Neuronal stem cell (in vitro differentiated cells): ENCODE measurements around the gene RAB24.

Experiments
- DNase-seq: peaks from one replicate; pipeline ENCODE4 v3.0.0-alpha.2; 2013; ENCODE audit warnings: low spot score
- H2AFZ ChIP-seq: one replicate; pipeline ENCODE4 v1.6.1; 2013; ENCODE audit warnings: mild to moderate bottlenecking, low read length, inconsistent platforms
- H2AK5ac ChIP-seq: 2 replicates; pipeline ENCODE4 v1.6.1; 2013; ENCODE audit warnings: low read depth, mild to moderate bottlenecking, inconsistent platforms, low read length, moderate library complexity, mixed read lengths
- H2BK120ac ChIP-seq: 2 replicates; pipeline ENCODE4 v1.6.1; 2013; ENCODE audit warnings: low read depth, mild to moderate bottlenecking, inconsistent platforms, low read length, moderate library complexity, mixed read lengths
- H2BK12ac ChIP-seq: one replicate; pipeline ENCODE4 v1.6.1; 2013; ENCODE audit warnings: low read length, inconsistent platforms
- H2BK15ac ChIP-seq: 2 replicates; pipeline ENCODE4 v1.6.1; 2013; ENCODE audit warnings: mild to moderate bottlenecking, low read length, inconsistent platforms, mixed read lengths
- H2BK5ac ChIP-seq: one replicate; pipeline ENCODE4 v1.6.1; 2013; ENCODE audit warnings: inconsistent platforms, mild to moderate bottlenecking, low read length, moderate library complexity
- H3K14ac ChIP-seq: one replicate; pipeline ENCODE4 v1.6.1; 2013; ENCODE audit warnings: low read length, inconsistent platforms
- H3K18ac ChIP-seq: 2 replicates; pipeline ENCODE4 v1.6.1; 2013; ENCODE audit warnings: low read length, inconsistent platforms
- H3K23ac ChIP-seq: 2 replicates; pipeline ENCODE4 v1.6.1; 2013; ENCODE audit warnings: low read depth, mild to moderate bottlenecking, mixed read lengths, low read length, inconsistent platforms; ENCODE audit not compliant: poor library complexity
- H3K27ac ChIP-seq: replicated peaks from 3 replicates; pipeline ENCODE4 v1.5.1; 2013; ENCODE audit warnings: low read length, inconsistent platforms
- H3K27me3 ChIP-seq, 3 experiments: 2 replicates each; pipeline ENCODE4 v1.6.1; 2013; ENCODE audit warnings: low read length in 3 of 3, mild to moderate bottlenecking in 2 of 3, inconsistent platforms in 1 of 3, low read depth in 1 of 3, mixed read lengths in 1 of 3, moderate library complexity in 1 of 3; ENCODE audit not compliant: control insufficient read depth in 3 of 3, insufficient read depth in 3 of 3
- H3K36me3 ChIP-seq, 2 donors: replicated peaks in 1 of 2; 2 replicates each; pipeline ENCODE4 v1.6.1; 2013; ENCODE audit warnings: low read length in 2 of 2; ENCODE audit not compliant: control insufficient read depth in 2 of 2, insufficient read depth in 2 of 2
- H3K4ac ChIP-seq: 2 replicates; pipeline ENCODE4 v1.6.1; 2013; ENCODE audit warnings: inconsistent platforms, mild to moderate bottlenecking, low read length, moderate library complexity
- H3K4me1 ChIP-seq, 2 donors: 1 replicate in 1 of 2; 2 replicates in 1 of 2; pipeline ENCODE4 v1.6.1; 2013; ENCODE audit warnings: low read length in 2 of 2, low read depth in 1 of 2; ENCODE audit not compliant: control insufficient read depth in 2 of 2, insufficient read depth in 1 of 2
- H3K4me2 ChIP-seq: one replicate; pipeline ENCODE4 v1.6.1; 2013; ENCODE audit warnings: mild to moderate bottlenecking, low read length, inconsistent platforms; ENCODE audit not compliant: insufficient read depth, poor library complexity, severe bottlenecking
- H3K4me3 ChIP-seq, 2 donors: 2 replicates each; pipeline ENCODE4 v1.5.1; 2013; ENCODE audit warnings: low read length in 2 of 2, mild to moderate bottlenecking in 2 of 2, inconsistent platforms in 1 of 2, moderate library complexity in 1 of 2
- H3K79me1 ChIP-seq: one replicate; pipeline ENCODE4 v1.6.1; 2013; ENCODE audit warnings: low read depth, mild to moderate bottlenecking, inconsistent platforms, low read length, moderate library complexity
- H3K9ac ChIP-seq: one replicate; pipeline ENCODE4 v1.6.1; 2013; ENCODE audit warnings: mild to moderate bottlenecking, low read depth, low read length, inconsistent platforms; ENCODE audit not compliant: poor library complexity
- H3K9me3 ChIP-seq, 2 donors: replicated peaks in 1 of 2; 2 replicates each; pipeline versions ENCODE3 to v1.6.1; 2013; ENCODE audit warnings: low read length in 2 of 2, mild to moderate bottlenecking in 2 of 2, inconsistent platforms in 1 of 2, low read depth in 1 of 2, mixed read lengths in 1 of 2, moderate library complexity in 1 of 2; ENCODE audit not compliant: control insufficient read depth in 2 of 2, insufficient read depth in 1 of 2
- H4K8ac ChIP-seq: one replicate; pipeline ENCODE4 v1.6.1; 2013; ENCODE audit warnings: low read depth, mild to moderate bottlenecking, inconsistent platforms, low read length, moderate library complexity
- H4K91ac ChIP-seq: one replicate; pipeline ENCODE4 v1.6.1; 2013; ENCODE audit warnings: low read length, low read depth, mild to moderate bottlenecking, inconsistent platforms; ENCODE audit not compliant: poor library complexity
- WGBS, 2 donors: extraction: QIAGEN DNeasy Blood & Tissue Kit; methylation state at CpG; one replicate each; pipeline ENCODE4 v1.1.7; 2013; ENCODE audit warnings: missing lambda C conversion rate in 2 of 2, mixed read lengths in 1 of 2; ENCODE audit not compliant: insufficient read length in 2 of 2, insufficient replicate concordance in 1 of 2; ENCODE audit errors: extremely low coverage in 2 of 2; 5-methylcytosine and 5-hydroxymethylcytosine counted together

RAB24 gene

GRCh38 chr5:177300236-177300880 lies 3.2 kb downstream of the RAB24 start:
- H3K4me2 ChIP-seq = no peak overlapping the region
- no peak overlapping the region for H2BK15ac ChIP-seq
- H2AK5ac ChIP-seq = no peak overlapping the region
- no CpG with 5 or more reads among the region's 4 CpGs for WGBS, 2 donors
- no peak overlapping the region for H3K14ac ChIP-seq
- H4K91ac ChIP-seq = no peak overlapping the region
- no peak overlapping the region for H2AFZ ChIP-seq
- no peaks in the 10 kb centered on the region for H3K9me3 ChIP-seq
- no peak overlapping the region for H2BK120ac ChIP-seq
- H3K9ac ChIP-seq = no peak overlapping the region
- H2BK5ac ChIP-seq = no peak overlapping the region
- no peak overlapping the region for H4K8ac ChIP-seq
- H3K23ac ChIP-seq = no peak overlapping the region
- H3K4ac ChIP-seq = no peak overlapping the region
- H3K27me3 ChIP-seq = peaks cover 0 to 6% (median 4%) of the 10 kb centered on the region in 3 experiments
- no peak overlapping the region for H3K18ac ChIP-seq
- H3K27ac ChIP-seq = no peak overlapping the region
- H3K79me1 ChIP-seq = peaks cover 8% of the 10 kb centered on the region
- H3K4me3 ChIP-seq = no peak overlapping the region
- H3K36me3 ChIP-seq = peaks cover 24 to 30% of the 10 kb centered on the region in 2 donors
- H2BK12ac ChIP-seq = no peak overlapping the region
- no peak for DNase-seq
- H3K4me1 ChIP-seq = peaks cover 9 to 14% of the 10 kb centered on the region in 2 donors

DNA sequence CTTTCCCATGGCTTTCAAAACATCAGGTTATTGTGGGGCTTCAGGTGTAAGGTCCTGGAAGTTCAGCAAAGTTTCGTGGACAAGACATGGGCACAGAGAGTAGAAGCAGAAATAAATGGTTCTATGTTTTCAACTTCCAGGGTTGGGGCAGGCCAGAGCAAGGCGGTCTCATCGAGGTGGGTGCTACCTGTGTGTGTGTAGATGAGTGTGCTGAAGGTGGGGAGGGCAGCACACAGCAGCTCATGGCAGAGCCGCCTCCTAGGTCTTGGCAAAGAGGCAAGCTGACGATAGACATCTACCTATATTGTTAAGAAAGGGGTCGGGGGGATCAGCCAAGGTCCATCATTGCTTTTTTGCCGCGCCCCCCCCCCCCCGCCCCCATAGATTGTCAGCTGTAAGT lies 3.8 kb downstream of the RAB24 start:
- no peak overlapping the region for H2AK5ac ChIP-seq
- H3K4ac ChIP-seq = no peak overlapping the region
- no peaks in the 10 kb centered on the region for H3K9me3 ChIP-seq
- peaks cover 8% of the 10 kb centered on the region for H3K79me1 ChIP-seq
- peak overlapping the region; percentile 25 for H3K23ac ChIP-seq
- H3K4me2 ChIP-seq = no peak overlapping the region
- H2BK5ac ChIP-seq = no peak overlapping the region
- H4K91ac ChIP-seq = no peak overlapping the region
- H2AFZ ChIP-seq = no peak overlapping the region
- H4K8ac ChIP-seq = no peak overlapping the region
- no peak overlapping the region for H3K9ac ChIP-seq
- H2BK15ac ChIP-seq = no peak overlapping the region
- peaks cover 24 to 26% of the 10 kb centered on the region in 2 donors for H3K36me3 ChIP-seq
- no peak overlapping the region for H3K14ac ChIP-seq
- H2BK12ac ChIP-seq = no peak overlapping the region
- peaks cover 6 to 11% of the 10 kb centered on the region in 2 donors for H3K4me1 ChIP-seq
- WGBS, 2 donors = no CpG with 5 or more reads among the region's 9 CpGs
- no peak overlapping the region for H3K18ac ChIP-seq
- H3K27ac ChIP-seq = no peak overlapping the region
- DNase-seq = no peak
- no peak overlapping the region for H3K4me3 ChIP-seq
- peaks cover 0 to 6% (median 6%) of the 10 kb centered on the region in 3 experiments for H3K27me3 ChIP-seq
- H2BK120ac ChIP-seq = no peak overlapping the region

DNA sequence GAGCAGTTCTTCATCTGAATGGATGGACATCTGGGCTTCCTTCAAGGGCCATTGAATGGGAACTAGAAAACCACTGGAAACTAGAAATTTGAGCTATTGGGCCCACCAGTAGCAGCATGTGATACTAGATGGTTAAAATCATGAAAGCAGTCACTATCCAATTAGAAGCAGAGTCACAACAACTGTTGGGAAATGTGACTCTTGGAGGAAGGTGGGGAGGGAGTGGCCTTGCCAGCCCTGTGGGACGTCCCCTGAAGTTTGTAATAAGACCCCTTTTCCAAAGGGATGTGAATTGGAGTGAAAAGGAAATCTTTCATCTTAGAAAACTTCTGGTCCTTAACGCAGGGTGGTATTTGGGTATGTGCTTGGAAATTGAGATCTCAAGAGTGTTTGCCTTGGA lies 5.6 kb downstream of the RAB24 start:
- no peak overlapping the region for H2BK15ac ChIP-seq
- peaks cover 22 to 41% of the 10 kb centered on the region in 2 donors for H3K36me3 ChIP-seq

GRCh38 chr5:177296581-177296980 lies 6.9 kb downstream of the RAB24 start:
- H2AK5ac ChIP-seq = no peak overlapping the region
- H2AFZ ChIP-seq = peak overlapping the region; percentile 8
- H2BK12ac ChIP-seq = no peak overlapping the region
- no peak overlapping the region for H4K91ac ChIP-seq
- H3K27me3 ChIP-seq = peaks cover 0 to 18% (median 0%) of the 10 kb centered on the region in 3 experiments
- no peak overlapping the region for H3K14ac ChIP-seq
- no CpG with 5 or more reads among the region's 4 CpGs for WGBS, 2 donors
- H3K4ac ChIP-seq = no peak overlapping the region
- no peak overlapping the region for H3K4me3 ChIP-seq
- H4K8ac ChIP-seq = no peak overlapping the region
- no peaks in the 10 kb centered on the region for H3K79me1 ChIP-seq
- no peak overlapping the region for H2BK120ac ChIP-seq
- H3K23ac ChIP-seq = no peak overlapping the region
- DNase-seq = no peak
- H2BK15ac ChIP-seq = no peak overlapping the region
- no peaks in the 10 kb centered on the region for H3K9me3 ChIP-seq
- no peak overlapping the region for H2BK5ac ChIP-seq
- no peak overlapping the region for H3K27ac ChIP-seq
- no peaks in the 10 kb centered on the region for H3K4me1 ChIP-seq
- H3K18ac ChIP-seq = no peak overlapping the region
- peaks cover 14 to 49% of the 10 kb centered on the region in 2 donors for H3K36me3 ChIP-seq
- no peak overlapping the region for H3K9ac ChIP-seq
- no peak overlapping the region for H3K4me2 ChIP-seq

More for the DNA sequence above, 5.6 kb downstream of the RAB24 start:
- no peak overlapping the region for H3K4me3 ChIP-seq
- H2BK120ac ChIP-seq = no peak overlapping the region
- no peak overlapping the region for H4K91ac ChIP-seq
- H3K14ac ChIP-seq = no peak overlapping the region
- H3K4me2 ChIP-seq = no peak overlapping the region
- H2AK5ac ChIP-seq = no peak overlapping the region
- no peak overlapping the region for H2BK5ac ChIP-seq
- H2BK12ac ChIP-seq = no peak overlapping the region
- no peaks in the 10 kb centered on the region for H3K9me3 ChIP-seq
- WGBS, 2 donors = no CpG with 5 or more reads among the region's 2 CpGs
- peaks cover 3 to 7% of the 10 kb centered on the region in 2 donors for H3K4me1 ChIP-seq
- no peak overlapping the region for H3K18ac ChIP-seq
- no peaks in the 10 kb centered on the region for H3K79me1 ChIP-seq
- H3K23ac ChIP-seq = no peak overlapping the region
- no peak overlapping the region for H2AFZ ChIP-seq
- no peak for DNase-seq
- H3K27ac ChIP-seq = no peak overlapping the region
- H4K8ac ChIP-seq = no peak overlapping the region
- H3K9ac ChIP-seq = no peak overlapping the region
- peaks cover 0 to 13% (median 3%) of the 10 kb centered on the region in 3 experiments for H3K27me3 ChIP-seq
- H3K4ac ChIP-seq = no peak overlapping the region
